Measurements from ENCODE around the gene CPXM2. TPM values are rescaled to one million over a fixed set of nuclear protein-coding genes. Genes with fewer than 3 reads are reported as not detected.

CPXM2 gene
- total RNA-seq, 3 donors from 2014 or later (not counting 1 experiment from before 2014, with no cell fraction given), result not detected

DNA sequence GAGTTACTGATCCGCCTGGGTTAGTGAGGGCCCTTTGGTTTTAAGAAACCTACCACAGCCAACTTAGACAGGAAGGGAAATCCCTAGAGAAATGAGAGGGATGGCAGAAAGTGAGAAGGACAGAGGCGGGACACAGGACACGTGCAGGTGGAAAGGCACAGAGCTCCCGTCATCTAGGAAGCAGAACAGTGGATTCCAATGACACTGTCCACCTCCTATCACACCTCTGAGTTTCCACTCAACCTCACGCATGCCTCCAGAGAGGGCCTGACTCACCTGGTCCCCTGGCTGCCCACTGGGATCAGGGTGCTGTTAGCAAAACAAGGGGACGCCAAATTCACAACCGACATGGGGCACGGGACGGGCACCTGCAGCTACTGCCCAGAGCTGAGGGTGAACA is 26.3 kb downstream of the CPXM2 start:
- Mint-ChIP-seq H3K9me3 (no peaks in the 10 kb centered on the region), H3K27me3 (ENCODE audit: low read depth in 2 of 2) (peaks cover 12 to 24% of the 10 kb centered on the region in 2 donors), H3K27ac (no peak overlapping the region), H3K4me3 (no peak overlapping the region), H3K36me3 (no peaks in the 10 kb centered on the region), H3K4me1 (no peaks in the 10 kb centered on the region)
- Histone ChIP-seq H3K36me3 (ENCODE audit: control insufficient read depth, insufficient read depth, low read length) (no peaks in the 10 kb centered on the region), H3K9me3 (ENCODE audit: control insufficient read depth, insufficient read depth, low read length) (no peaks in the 10 kb centered on the region), H3K27ac (ENCODE audit: low read length) (no peak overlapping the region), H3K4me1 (ENCODE audit: control insufficient read depth, insufficient read depth, low read length) (no peaks in the 10 kb centered on the region), H3K4me3 (ENCODE audit: low read length) (no peak overlapping the region), H3K27me3 (ENCODE audit: control insufficient read depth, insufficient read depth, low read length) (no peaks in the 10 kb centered on the region)
- no peak for TF ChIP-seq CTCF (IDR thresholded peaks at IDR 0.05)
- 92% methylated on average over 9 of the region's 9 CpGs for WGBS (ENCODE audit: insufficient coverage)
- ATAC-seq (no peak), DNase-seq (no peak)
- intact Hi-C loops (cut with micrococcal nuclease), result no loop called here

- H3K4me3 Mint-ChIP-seq, result no peak overlapping the region
- Histone ChIP-seq H3K4me1 (ENCODE audit: control insufficient read depth, insufficient read depth, low read length) (no peaks in the 10 kb centered on the region), H3K27ac (ENCODE audit: low read length) (no peak overlapping the region), H3K36me3 (ENCODE audit: control insufficient read depth, insufficient read depth, low read length) (no peaks in the 10 kb centered on the region), H3K27me3 (ENCODE audit: control insufficient read depth, insufficient read depth, low read length) (no peaks in the 10 kb centered on the region), H3K4me3 (ENCODE audit: low read length) (no peak overlapping the region), H3K9me3 (ENCODE audit: control insufficient read depth, insufficient read depth, low read length) (no peaks in the 10 kb centered on the region)
- TF ChIP-seq CTCF (IDR thresholded peaks at IDR 0.05), result no peak
- intact Hi-C loops (cut with micrococcal nuclease), result no loop called here
- H3K27ac Mint-ChIP-seq, result no peak overlapping the region
- no peaks in the 10 kb centered on the region for H3K4me1 Mint-ChIP-seq
- H3K9me3 Mint-ChIP-seq, result no peaks in the 10 kb centered on the region
- no peak for DNase-seq
- peaks cover 7 to 21% of the 10 kb centered on the region in 2 donors for H3K27me3 Mint-ChIP-seq (ENCODE audit: low read depth in 2 of 2)
- H3K36me3 Mint-ChIP-seq, result no peaks in the 10 kb centered on the region
- no peak for ATAC-seq
- 86% methylated on average over 9 of the region's 9 CpGs for WGBS (ENCODE audit: insufficient coverage)
Observed at GRCh38 chr10:123864923-123865322, 26.7 kb downstream of the CPXM2 start.

DNA sequence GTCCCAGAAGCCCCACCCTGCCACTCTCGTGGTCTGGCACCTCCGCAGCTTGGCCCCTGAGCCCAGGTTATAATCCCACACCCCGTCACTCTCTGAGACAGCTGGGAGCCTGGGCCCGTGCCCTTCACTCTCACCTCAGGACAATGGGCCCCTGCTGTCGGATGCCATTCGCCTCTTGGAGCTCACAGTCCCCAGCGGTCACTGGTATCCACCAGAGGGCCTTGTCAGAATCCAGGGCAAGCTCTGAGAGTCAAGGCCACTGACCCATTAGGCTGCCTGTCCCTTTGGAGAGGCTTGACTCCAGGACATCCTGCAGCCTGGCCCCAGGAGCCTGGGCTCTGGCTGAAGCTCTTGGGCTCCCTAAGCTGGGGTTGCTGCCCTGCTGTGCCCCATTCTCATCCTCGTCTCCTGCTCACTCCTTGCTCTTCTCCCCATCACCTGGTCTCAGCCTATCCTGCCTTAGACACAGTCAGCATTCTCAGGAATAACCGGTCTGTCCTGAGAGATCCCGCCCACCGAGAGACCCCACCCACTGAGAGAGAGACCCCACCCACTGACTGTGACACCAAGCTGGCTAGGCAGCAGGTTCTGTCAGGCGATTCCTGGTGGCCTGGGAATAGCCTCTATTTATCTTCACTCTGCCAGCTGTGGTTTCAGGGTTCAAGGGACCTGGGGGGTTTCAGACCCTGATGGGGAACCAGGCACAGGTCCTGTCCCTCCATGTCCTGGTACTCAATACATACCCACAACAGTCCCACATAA is 27.7 kb downstream of the CPXM2 start:
- 77% methylated on average over 12 of the region's 12 CpGs for WGBS (ENCODE audit: insufficient coverage)
- Histone ChIP-seq H3K4me3 (ENCODE audit: low read length) (no peak overlapping the region), H3K27me3 (ENCODE audit: control insufficient read depth, insufficient read depth, low read length) (no peaks in the 10 kb centered on the region), H3K36me3 (ENCODE audit: control insufficient read depth, insufficient read depth, low read length) (no peaks in the 10 kb centered on the region), H3K27ac (ENCODE audit: low read length) (no peak overlapping the region), H3K9me3 (ENCODE audit: control insufficient read depth, insufficient read depth, low read length) (no peaks in the 10 kb centered on the region), H3K4me1 (ENCODE audit: control insufficient read depth, insufficient read depth, low read length) (no peaks in the 10 kb centered on the region)
- Mint-ChIP-seq H3K27me3 (ENCODE audit: low read depth in 2 of 2) (peaks cover 8 to 15% of the 10 kb centered on the region in 2 donors), H3K36me3 (no peaks in the 10 kb centered on the region), H3K9me3 (no peaks in the 10 kb centered on the region), H3K27ac (no peak overlapping the region), H3K4me3 (no peak overlapping the region), H3K4me1 (no peaks in the 10 kb centered on the region)
- DNase-seq, result no peak
- TF ChIP-seq CTCF (IDR thresholded peaks at IDR 0.05), result no peak
- no peak for ATAC-seq
- intact Hi-C loops (cut with micrococcal nuclease), result no loop called here

- intact Hi-C loops (cut with micrococcal nuclease), result no loop called here
- H3K4me3 ChIP-seq (ENCODE audit: low read length), result no peak overlapping the region
- Mint-ChIP-seq H3K9me3 (no peaks in the 10 kb centered on the region), H3K36me3 (no peaks in the 10 kb centered on the region), H3K27me3 (ENCODE audit: low read depth in 2 of 2) (peaks cover 10 to 15% of the 10 kb centered on the region in 2 donors), H3K4me3 (no peak overlapping the region), H3K4me1 (no peaks in the 10 kb centered on the region), H3K27ac (no peak overlapping the region)
- no peaks in the 10 kb centered on the region for H3K27me3 ChIP-seq (ENCODE audit: control insufficient read depth, insufficient read depth, low read length)
- no peak for TF ChIP-seq CTCF (IDR thresholded peaks at IDR 0.05)
- WGBS (ENCODE audit: insufficient coverage), result 71% methylated on average over 8 of the region's 8 CpGs
- H3K4me1 ChIP-seq (ENCODE audit: control insufficient read depth, insufficient read depth, low read length), result no peaks in the 10 kb centered on the region
- H3K36me3 ChIP-seq (ENCODE audit: control insufficient read depth, insufficient read depth, low read length), result no peaks in the 10 kb centered on the region
- no peaks in the 10 kb centered on the region for H3K9me3 ChIP-seq (ENCODE audit: control insufficient read depth, insufficient read depth, low read length)
- H3K27ac ChIP-seq (ENCODE audit: low read length), result no peak overlapping the region
- ATAC-seq, result no peak
- DNase-seq, result no peak
Observed at GRCh38 chr10:123863183-123863575, 28.4 kb downstream of the CPXM2 start.
